NCI-H1105 (cell line): ENCODE measurements around the gene CCDC97.
A peak's percentile ranks its signal among the peaks of the same experiment; 100 is the strongest.
"Not testable (repeated sequence)": the region's sequence is repeated elsewhere in the genome, so short reads cannot be mapped to it uniquely, and the experiment has no call there.

Experiments used
- DNase-seq: peaks from one replicate; lab custom pipeline; 2025; lab: John Stamatoyannopoulos, UW

The CCDC97 gene

GRCh38 chr19:41310033-41310831 lies at the start of gene CCDC97:
CCDC97 (plus strand) TSS chr19:41310172; CDS start chr19:41310311, 139 bp downstream.
- DNase-seq = peak; percentile 66

- no peak for DNase-seq
These were observed 48.3 kb upstream of the CCDC97 start for GRCh38 chr19:41261474-41262190.

DNA sequence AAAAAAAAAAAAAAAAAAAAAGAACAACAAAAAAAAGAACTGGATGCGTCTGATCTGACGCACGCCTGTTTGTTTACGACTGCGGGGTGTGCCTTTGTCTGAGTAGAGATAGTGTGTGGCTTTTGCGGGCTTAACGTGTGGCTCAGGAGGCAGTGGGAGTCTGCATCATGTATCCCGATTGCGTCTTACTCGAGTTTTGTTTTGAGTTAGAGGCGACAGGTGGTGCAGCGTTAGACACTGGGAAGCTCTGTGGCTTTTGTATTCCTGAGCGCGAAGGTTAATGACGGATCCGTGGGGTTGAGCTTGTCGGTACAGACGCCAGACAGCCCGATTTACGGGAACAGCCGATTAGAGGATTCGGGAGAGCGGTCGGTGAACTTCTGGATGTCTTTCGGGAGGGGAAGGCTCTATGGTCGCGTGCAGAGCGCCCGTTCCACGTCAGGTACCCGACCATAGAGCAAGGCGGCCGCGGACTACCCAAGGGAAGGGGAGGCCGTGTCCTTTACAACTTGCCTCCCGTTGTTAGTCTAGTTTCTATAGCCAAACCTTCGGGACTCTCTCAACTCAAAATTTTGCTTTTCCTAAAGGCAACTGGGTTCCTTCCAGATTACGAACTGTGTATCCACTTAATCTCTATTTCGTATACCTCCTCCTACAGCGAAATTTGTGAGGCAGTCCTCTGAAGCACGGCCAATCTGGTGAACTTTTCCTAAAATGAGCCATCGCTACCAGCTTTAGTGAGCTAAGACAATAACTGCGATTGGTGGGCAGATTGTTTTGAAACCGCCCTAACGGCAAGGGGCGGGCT lies 46.7 kb upstream of the CCDC97 start:
- DNase-seq = peak; percentile 74

- DNase-seq = peak; percentile 100
These were observed 46.0 kb upstream of the CCDC97 start, which contains the start of gene HNRNPUL1 for GRCh38 chr19:41263850-41264580. HNRNPUL1 (plus strand) TSS chr19:41264372; CDS start chr19:41264504, 132 bp downstream.

DNA sequence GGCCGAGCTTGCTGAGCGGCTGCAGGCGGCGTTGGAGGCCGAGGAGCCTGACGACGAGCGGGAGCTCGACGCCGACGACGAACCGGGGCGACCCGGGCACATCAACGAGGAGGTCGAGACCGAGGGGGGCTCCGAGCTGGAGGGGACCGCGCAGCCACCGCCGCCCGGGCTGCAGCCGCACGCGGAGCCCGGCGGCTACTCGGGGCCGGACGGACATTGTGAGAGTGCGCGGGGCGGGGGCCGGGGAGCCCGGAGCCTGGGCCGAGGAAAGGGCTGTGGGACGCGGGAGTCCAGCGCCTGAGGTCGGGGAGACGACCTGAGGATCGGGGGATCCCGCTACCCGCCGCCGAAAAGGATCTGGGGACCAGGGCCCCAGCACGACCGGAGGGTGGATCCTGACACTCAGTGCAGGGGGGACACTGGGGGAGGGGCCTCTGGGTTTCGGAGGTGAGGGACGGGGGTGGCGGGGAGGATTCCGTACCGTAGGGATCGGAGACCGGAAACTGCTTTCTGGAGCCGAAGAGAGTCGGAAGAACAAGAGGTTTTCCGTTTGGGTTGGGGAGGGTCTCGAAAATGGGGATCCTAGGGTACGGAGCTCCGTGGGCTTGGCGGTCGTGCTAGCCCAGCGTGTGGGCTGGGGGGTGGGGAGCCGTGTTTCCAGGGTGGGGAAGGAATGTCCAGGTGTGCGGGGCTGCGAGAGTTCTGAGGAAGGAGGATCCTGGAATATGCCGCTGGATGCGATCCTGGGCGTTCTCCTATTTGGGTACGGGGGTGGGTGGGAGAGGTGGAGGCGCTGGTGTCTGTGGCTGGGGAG lies 45.2 kb upstream of the CCDC97 start:
- peak; percentile 20 for DNase-seq

DNA sequence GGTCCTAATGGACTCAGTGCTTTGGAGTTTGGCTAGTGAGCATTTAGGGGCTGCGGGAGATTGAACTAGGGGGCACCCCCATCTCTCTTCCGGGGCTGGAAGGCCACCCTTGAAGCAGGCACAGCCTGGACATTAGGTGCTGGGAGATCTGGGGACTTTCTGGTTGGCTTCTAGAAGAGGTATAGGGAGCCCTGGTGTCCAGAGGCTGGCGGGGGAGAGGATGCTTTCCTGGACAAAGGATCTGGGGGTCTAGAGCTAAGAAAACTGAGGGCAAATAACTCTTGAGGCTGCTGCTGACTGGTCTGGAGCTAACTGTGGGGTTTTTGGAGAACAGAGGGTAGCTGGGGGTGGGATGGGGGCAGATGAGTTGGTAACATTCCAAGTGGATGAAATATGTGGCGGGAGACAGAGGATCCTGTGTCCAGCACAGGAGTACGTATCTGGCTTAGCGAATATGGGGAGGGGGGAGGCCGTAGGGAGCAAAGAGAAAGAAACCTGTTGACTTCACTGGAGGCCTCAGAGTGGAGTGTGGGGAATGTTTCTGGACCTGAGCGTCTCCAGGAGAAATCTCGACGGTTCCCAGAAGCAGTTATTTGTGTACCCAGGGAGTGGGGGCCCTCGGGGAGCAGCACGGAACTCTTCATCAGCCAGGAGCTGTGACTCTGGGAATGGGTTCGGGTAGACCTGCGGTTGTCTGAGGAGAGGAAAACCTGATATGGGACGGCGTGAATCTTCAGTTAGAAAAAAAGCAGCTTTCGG lies 44.4 kb upstream of the CCDC97 start:
- DNase-seq = no peak

- DNase-seq = no peak
These were observed 40.9 kb upstream of the CCDC97 start for GRCh38 chr19:41269055-41269454.

- no peak for DNase-seq
These were observed 40.4 kb upstream of the CCDC97 start for GRCh38 chr19:41269571-41269970.

DNA sequence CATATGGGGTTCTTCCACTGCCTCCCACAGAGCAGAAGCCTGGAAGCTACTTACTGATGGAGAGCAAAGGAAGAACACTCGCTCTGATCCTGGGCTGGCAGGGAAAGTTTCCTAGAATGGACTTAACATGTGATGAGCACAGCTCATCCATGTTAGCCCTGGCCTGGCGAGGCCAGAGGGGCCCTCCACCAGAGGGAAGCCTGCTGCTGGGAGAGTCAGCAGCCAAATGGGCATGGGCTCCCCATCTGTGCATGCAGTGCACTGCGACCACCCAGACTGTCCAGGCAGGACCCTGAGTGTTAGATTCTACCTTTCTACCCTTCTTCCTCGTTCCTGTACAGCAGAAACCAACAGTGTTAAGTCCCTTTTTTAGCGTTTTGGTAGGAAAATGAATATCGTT lies 36.9 kb upstream of the CCDC97 start:
- no peak for DNase-seq

DNA sequence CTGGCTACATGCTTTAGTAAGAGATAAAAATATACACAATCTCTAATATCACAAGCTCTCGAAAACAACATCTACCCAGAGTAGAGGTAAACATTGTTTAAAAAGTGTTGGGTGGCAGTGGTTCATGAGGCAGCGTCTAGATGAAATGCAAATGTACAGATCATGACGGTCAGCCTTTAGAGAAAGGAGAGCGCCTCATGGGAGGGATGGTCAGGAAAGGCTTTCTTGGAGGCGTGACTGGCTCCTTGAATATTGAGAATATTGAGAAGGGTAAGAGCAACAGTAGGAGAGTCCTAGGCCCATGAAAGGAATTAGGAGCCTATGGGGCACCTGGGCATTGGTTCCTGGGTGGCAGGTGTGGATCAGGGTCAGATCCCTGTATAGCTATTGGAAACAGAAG lies 35.2 kb upstream of the CCDC97 start:
- no peak for DNase-seq

- no peak for DNase-seq
These were observed 33.7 kb upstream of the CCDC97 start for GRCh38 chr19:41276231-41276630.

- DNase-seq = no peak
These were observed 31.5 kb upstream of the CCDC97 start for GRCh38 chr19:41278478-41278877.

GRCh38 chr19:41288673-41289530 lies 21.1 kb upstream of the CCDC97 start:
- DNase-seq = no peak

DNA sequence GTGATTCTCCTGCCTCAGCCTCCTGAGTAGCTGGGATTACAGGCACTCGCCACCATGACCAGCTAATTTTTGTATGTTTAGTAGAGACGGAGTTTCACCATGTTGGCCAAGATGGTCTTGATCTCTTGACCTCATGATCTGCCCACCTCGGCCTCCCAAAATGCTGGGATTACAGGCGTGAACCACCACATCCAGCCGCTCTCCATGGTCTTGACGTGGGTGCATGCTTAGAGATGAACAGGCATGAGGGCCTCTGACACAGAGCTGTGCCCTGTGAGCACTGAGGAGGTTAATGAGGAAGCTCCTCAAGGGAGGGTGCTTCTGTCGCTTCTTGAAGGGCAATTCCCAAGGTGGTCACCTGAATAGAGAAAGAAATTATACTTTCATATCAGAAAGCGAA lies 20.2 kb upstream of the CCDC97 start:
- not testable (repeated sequence) for DNase-seq

- DNase-seq = no peak
These were observed 15.6 kb upstream of the CCDC97 start for GRCh38 chr19:41294393-41294792.

DNA sequence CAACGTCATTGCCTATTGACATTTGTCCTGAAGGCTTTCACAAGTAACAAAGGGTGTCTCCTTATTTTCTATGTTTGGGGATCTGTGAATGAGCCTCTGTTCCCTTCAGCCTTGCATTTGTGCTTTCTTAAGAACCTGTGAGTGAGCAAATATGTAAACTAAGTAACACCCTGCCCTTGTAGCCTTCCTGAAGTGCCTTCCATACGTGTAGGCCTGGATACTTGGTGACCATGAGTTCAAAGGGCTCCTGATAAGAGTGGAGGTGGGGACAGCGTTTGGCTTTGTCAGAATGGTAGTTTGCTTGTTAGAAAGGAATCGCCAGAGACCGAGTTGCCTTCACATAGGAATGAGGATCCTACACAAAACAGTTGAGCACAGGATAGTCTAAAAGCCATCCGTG lies 14.5 kb upstream of the CCDC97 start:
- no peak for DNase-seq

DNA sequence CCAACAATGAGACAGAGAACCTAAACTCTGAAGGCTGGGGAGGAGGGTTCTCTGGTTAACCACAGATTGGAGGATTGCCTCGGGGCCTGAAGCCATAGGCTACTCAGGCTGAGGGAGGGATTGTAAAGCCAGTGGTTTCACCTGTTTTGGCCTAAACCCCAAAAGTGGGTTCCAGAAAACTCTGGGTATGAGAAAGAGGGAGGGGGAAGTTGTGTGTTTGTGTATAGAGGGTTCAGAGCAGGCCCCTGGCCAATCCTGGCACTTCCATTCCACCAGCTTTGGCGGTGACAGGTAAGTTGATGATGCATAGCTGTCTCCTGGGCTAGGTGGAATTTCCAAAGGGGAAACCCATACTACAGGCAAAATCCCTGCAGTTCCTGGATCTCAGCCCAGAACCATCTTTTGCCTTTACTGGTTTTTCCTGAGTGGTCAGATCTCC lies 13.5 kb upstream of the CCDC97 start:
- no peak for DNase-seq

- no peak for DNase-seq
These were observed 12.2 kb upstream of the CCDC97 start for GRCh38 chr19:41297628-41298347.
